ENCODE results near the gene SRD5A1.

GRCh38 chr5:6601271-6601670 lies 32.0 kb upstream of the SRD5A1 start:
- TF ChIP-seq POLR2A (IDR thresholded peaks at IDR 0.05; ENCODE audit: low read length) (no peak), GATA1 (IDR thresholded peaks at IDR 0.05; ENCODE audit: low read depth, low read length) (no peak)

Data from erythroblast (primary cell).